ENCODE results near the gene RPN1.

The RPN1 gene

DNA sequence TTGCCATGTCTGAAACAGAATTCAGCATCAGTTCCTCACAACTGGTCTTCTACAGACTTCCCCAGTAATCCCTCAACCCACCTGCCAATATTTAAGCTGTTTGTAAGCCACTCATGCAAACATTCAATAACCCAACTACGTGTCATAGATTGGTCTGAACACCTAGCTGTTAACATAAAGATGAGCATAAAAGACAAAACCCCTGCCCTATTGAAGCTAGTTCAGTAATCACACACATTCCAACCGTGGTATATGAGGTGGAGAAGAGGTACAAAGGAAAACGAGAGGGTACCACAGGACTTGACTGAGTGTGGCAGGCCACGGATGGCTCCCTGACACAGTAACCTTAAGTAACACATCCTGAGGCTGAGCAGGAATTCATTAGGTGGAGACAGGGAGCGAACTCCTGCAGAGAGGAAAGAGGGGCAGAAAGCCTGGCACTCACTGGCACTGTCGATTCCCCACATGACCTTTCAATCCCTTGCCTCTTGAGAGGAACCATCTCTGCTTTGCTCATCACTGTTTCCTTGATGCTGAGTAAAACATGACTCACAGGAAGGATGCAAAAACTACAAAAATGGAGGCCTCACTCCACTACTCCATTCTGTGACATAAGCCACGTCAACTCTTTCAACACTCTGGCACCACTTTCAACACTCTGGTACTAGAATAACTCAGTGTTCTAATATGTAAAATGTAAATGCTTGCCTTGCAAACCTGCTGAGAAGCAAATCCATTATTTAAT, 31.3 kb downstream of the RPN1 start:
- TF ChIP-seq, protein P1, sequence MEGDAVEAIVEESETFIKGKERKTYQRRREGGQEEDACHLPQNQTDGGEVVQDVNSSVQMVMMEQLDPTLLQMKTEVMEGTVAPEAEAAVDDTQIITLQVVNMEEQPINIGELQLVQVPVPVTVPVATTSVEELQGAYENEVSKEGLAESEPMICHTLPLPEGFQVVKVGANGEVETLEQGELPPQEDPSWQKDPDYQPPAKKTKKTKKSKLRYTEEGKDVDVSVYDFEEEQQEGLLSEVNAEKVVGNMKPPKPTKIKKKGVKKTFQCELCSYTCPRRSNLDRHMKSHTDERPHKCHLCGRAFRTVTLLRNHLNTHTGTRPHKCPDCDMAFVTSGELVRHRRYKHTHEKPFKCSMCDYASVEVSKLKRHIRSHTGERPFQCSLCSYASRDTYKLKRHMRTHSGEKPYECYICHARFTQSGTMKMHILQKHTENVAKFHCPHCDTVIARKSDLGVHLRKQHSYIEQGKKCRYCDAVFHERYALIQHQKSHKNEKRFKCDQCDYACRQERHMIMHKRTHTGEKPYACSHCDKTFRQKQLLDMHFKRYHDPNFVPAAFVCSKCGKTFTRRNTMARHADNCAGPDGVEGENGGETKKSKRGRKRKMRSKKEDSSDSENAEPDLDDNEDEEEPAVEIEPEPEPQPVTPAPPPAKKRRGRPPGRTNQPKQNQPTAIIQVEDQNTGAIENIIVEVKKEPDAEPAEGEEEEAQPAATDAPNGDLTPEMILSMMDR (IDR thresholded peaks at IDR 0.05), result no peak

DNA sequence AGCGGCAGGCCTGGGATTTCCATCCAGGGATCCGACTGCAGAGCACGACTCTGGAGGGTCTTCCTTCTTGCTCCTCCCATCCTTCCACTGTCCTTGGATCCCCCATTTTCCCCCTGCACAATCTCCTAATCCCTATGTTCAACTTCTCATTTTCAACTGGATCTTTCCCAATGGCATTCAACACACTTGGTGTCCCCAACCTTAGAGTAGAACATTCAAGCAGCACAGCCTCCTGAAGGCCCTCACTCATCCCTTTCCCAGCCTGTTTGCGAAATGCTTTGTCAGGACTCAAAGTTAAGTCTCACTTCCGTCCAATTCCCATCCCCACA, 32.3 kb downstream of the RPN1 start:
- TF ChIP-seq, protein P1 (IDR thresholded peaks at IDR 0.05), result no peak

DNA sequence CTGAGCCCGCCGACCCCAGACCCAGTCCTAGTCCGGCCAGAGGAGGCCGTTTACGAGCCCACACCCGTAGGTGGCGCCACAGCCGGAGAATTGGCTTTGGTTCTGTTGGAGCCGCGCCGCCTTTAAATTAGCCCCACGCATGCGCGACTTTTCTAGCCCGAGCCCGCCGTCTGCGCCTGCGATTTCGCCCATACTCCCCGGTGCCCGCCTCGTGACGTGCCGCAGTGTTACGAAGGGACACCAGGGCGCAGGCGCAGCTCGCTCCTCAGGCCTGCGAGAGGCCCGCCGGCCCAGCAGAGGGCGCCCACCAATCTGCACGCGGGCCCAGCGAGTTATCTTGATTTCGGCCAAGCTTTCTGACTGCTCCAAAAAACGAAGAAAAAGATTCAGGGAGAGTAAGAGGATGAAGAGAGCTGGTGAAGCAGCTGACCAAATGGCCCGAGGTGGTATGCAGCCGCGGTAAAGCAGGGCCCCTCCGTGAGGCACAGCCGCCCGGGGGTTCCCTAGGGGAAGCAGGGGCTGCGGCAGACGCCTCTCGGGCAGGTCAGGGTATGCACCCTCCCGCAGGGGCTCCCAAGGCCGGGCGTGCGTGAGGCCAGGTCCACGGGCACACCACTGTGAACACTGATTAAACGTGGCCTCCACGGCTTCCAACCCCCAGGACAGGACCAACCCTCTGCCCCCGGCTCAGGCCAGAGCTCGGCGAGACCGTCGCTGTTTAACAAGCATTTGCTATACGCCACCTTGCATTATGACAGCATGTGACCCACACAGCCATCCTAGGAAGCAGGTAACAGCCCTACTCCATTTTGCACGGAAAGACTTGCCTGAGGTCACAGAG, 32.8 kb downstream of the RPN1 start:
- TF ChIP-seq, protein P1 (IDR thresholded peaks at IDR 0.05), result peak; percentile 99

DNA sequence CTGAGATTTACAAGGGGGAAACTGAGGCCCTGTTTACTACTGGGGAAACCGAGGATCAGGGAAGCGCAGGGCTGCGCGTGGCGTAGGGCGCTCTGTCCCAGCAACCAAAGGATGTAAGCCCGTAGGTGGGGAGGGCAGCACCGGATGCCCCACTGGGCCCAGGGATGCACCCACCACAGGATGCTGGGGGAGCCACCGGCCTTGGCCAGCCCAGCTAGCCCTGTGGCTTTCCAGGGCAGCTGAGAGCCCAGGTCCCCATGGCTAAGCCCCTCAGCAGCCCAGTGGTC, 33.4 kb downstream of the RPN1 start:
- TF ChIP-seq, protein P1 (IDR thresholded peaks at IDR 0.05), result no peak

DNA sequence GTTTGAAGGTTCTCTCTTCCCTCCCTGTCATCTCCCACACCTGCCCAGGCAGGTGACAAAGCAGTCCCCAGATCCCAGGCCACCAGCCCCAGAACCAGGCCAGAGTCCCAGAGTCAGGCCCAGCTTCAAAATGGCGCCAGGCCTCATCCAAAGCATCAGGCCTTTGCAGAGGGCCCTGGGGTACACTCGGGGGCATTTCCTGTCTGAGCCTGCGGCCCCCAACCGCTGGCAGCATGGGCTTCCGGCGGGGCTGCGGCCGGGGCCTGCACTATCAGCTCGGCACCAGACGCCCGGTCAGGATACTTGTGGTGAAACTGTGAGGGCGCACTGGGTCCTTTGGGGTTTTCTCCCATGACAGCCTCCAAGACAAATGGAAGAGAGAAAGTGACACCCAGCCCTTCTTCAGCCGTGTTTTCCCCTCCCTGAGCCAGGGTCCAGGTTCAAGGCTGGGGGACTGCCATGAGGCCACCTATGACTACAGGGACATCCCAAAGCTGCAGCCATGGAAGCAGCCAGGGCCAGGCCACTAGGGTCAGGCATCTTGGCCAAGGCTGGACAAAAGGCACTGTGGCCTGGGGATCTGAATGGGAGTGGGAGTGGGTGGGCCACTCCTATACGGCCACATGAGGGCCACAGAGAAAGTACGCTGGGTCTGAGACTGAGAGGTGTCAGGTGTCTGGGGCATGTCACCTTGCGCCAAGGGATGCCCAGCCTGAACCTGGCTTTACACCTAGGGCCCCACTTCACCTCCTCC, 33.9 kb downstream of the RPN1 start:
- TF ChIP-seq, protein P1 (IDR thresholded peaks at IDR 0.05), result no peak

DNA sequence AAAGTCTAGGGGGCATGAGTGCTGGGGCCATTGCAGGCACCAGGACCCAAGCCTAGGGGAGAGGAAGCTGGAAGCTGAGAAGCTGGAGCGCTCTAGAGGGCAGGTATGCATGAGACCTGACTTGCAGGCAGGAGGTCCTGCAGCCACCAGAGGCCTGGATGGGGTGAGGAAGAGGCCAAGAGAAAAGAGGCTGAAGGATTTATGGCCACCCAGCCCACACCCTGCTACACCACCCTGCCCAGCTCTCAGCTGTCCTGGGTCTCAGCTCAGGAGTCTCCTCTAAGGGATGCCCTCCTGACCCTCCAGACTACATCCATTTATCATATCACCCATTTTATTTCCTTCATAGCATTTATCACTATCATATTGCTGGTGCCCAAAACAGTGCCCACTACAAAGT, 36.5 kb downstream of the RPN1 start:
- TF ChIP-seq, protein P1 (IDR thresholded peaks at IDR 0.05), result no peak

DNA sequence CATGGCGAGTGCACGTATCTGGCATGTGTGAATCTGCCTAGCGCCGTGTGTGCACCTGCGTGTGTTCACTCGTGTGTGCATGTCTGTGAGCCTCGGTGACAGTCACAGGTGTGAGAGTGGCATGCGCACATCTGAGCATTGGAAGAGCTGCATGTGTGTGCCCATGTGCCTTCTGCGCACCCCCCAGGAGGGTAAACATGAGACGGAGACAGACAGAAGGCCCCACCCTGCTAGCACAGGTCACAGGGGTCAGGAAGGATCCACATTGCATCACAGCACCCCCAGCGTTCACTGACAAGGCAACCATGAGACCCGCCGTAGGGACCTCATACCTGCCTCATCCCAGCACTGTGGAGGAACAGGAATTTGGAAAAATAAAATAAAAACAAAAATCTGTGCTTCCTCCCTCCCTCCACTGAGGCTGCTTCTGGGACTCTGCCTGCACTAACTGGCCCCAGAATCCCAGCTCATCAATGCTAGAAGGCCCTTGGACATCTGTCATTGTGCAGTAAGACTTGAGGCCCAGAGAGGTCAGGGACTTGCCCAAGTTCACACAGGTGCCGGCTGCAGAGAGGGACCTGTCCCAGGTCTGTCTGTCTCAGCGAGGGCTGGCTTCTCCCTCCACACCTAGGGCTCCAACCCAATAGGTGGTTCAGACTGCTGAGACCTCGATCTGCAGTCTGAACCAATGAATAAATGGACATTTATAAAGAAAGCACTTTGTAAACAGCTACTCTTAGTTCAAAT, 37.4 kb downstream of the RPN1 start:
- TF ChIP-seq, protein P1 (IDR thresholded peaks at IDR 0.05), result no peak

Measured in LNCAP (cell line).